ENCODE measurements around the gene TBC1D1.

GRCh38 chr4:37889849-37890800 lies 759 bp upstream of the TBC1D1 start:
- peak; percentile 53 to 64 (median 60) for TF ChIP-seq CTCF (IDR thresholded peaks at IDR 0.05)
- peak; percentile 9 for TF ChIP-seq POLR2A (IDR thresholded peaks at IDR 0.05; ENCODE audit: low read depth)
- no peak for TF ChIP-seq EP300 (IDR thresholded peaks at IDR 0.05)

All from esophagus muscularis mucosa (tissue), 4 donors.